Measurements from ENCODE around the gene ABHD12B. TPM values are rescaled to one million over a fixed set of nuclear protein-coding genes. Genes with fewer than 3 reads are reported as not detected.

Gene ABHD12B
- total RNA-seq (2014; rRNA removed; shearing (Covaris generic); ENCODE audit: low replicate concordance): not detected in 2 replicates

- Histone ChIP-seq H3K9me3 (ENCODE audit: low read length) (no peaks in the 10 kb centered on the region), H3K9ac (ENCODE audit: low read length) (no peak within 1 kb of the TSS), H3K4me3 (ENCODE audit: low read length) (no peak within 1 kb of the TSS), H3K27me3 (ENCODE audit: low read length) (no peaks in the 10 kb centered on the region), H4K20me1 (ENCODE audit: insufficient read depth, low read depth, low read length) (no peaks in the 10 kb centered on the region), H3K9me2 (replicated peaks; ENCODE audit: insufficient read depth, low read length) (no peaks in the 10 kb centered on the region), H3K27ac (ENCODE audit: low read length) (no peak within 1 kb of the TSS), H3K4me1 (ENCODE audit: low read length) (0 out of 2 replicates have a peak, but pooled peaks cover 5% of the 10 kb centered on the region), H2AFZ (ENCODE audit: low read length) (no peak within 1 kb of the TSS), H3K4me2 (ENCODE audit: low read depth, low read length, poor library complexity, severe bottlenecking) (no peak within 1 kb of the TSS), H3K79me2 (ENCODE audit: low read length) (no peaks in the 10 kb centered on the region), H3K36me3 (ENCODE audit: insufficient read depth, low read length) (no peaks in the 10 kb centered on the region)
- no peak for DNase-seq
Measured at GRCh38 chr14:50871914-50872732, at the start of gene ABHD12B. Gene ABHD12B (plus strand): TSS chr14:50872053. CDS start chr14:50872175, 122 bp downstream.

GRCh38 chr14:50822501-50823042 is 49.3 kb upstream of the ABHD12B start:
- H3K9me3 ChIP-seq (ENCODE audit: low read length): no peaks in the 10 kb centered on the region
- peaks cover 73% of the 10 kb centered on the region for H3K4me1 ChIP-seq (ENCODE audit: low read length)
- no peaks in the 10 kb centered on the region for H3K9me2 ChIP-seq (replicated peaks; ENCODE audit: insufficient read depth, low read length)
- no peak overlapping the region for H2AFZ ChIP-seq (ENCODE audit: low read length)
- DNase-seq: peak; percentile 83
- peaks cover 72% of the 10 kb centered on the region for H3K79me2 ChIP-seq (ENCODE audit: low read length)
- H3K27ac ChIP-seq (ENCODE audit: low read length): peak overlapping the region; percentile 92
- H3K27me3 ChIP-seq (ENCODE audit: low read length): no peaks in the 10 kb centered on the region
- peak overlapping the region; percentile 59 for H3K4me3 ChIP-seq (ENCODE audit: low read length)
- H3K36me3 ChIP-seq (ENCODE audit: insufficient read depth, low read length): peaks cover 8% of the 10 kb centered on the region
- H3K9ac ChIP-seq (ENCODE audit: low read length): peak overlapping the region; percentile 68
- H4K20me1 ChIP-seq (ENCODE audit: insufficient read depth, low read depth, low read length): peaks cover 31% of the 10 kb centered on the region
- peak overlapping the region; percentile 78 for H3K4me2 ChIP-seq (ENCODE audit: low read depth, low read length, poor library complexity, severe bottlenecking)

GRCh38 chr14:50823051-50823761 is 48.6 kb upstream of the ABHD12B start:
- peaks cover 31% of the 10 kb centered on the region for H4K20me1 ChIP-seq (ENCODE audit: insufficient read depth, low read depth, low read length)
- peak overlapping the region; percentile 78 for H3K4me2 ChIP-seq (ENCODE audit: low read depth, low read length, poor library complexity, severe bottlenecking)
- H3K27me3 ChIP-seq (ENCODE audit: low read length): no peaks in the 10 kb centered on the region
- H3K9me3 ChIP-seq (ENCODE audit: low read length): no peaks in the 10 kb centered on the region
- peak overlapping the region; percentile 68 for H3K9ac ChIP-seq (ENCODE audit: low read length)
- H3K4me1 ChIP-seq (ENCODE audit: low read length): peaks cover 77% of the 10 kb centered on the region
- H3K27ac ChIP-seq (ENCODE audit: low read length): peak overlapping the region; percentile 92
- no peaks in the 10 kb centered on the region for H3K9me2 ChIP-seq (replicated peaks; ENCODE audit: insufficient read depth, low read length)
- no peak overlapping the region for H2AFZ ChIP-seq (ENCODE audit: low read length)
- peaks cover 8% of the 10 kb centered on the region for H3K36me3 ChIP-seq (ENCODE audit: insufficient read depth, low read length)
- peak overlapping the region; percentile 59 for H3K4me3 ChIP-seq (ENCODE audit: low read length)
- DNase-seq: peak; percentile 92
- peaks cover 76% of the 10 kb centered on the region for H3K79me2 ChIP-seq (ENCODE audit: low read length)

- Histone ChIP-seq H3K79me2 (ENCODE audit: low read length) (peaks cover 76% of the 10 kb centered on the region), H2AFZ (ENCODE audit: low read length) (no peak overlapping the region), H3K4me1 (ENCODE audit: low read length) (peaks cover 85% of the 10 kb centered on the region), H3K27ac (ENCODE audit: low read length) (peak overlapping the region; percentile 92), H3K36me3 (ENCODE audit: insufficient read depth, low read length) (peaks cover 8% of the 10 kb centered on the region), H3K27me3 (ENCODE audit: low read length) (0 out of 2 replicates have a peak, but pooled peaks cover 1% of the 10 kb centered on the region), H3K9me2 (replicated peaks; ENCODE audit: insufficient read depth, low read length) (no peaks in the 10 kb centered on the region), H3K4me2 (ENCODE audit: low read depth, low read length, poor library complexity, severe bottlenecking) (peak overlapping the region; percentile 78), H3K9me3 (ENCODE audit: low read length) (no peaks in the 10 kb centered on the region), H3K4me3 (ENCODE audit: low read length) (peak overlapping the region; percentile 59), H3K9ac (ENCODE audit: low read length) (peak overlapping the region; percentile 68), H4K20me1 (ENCODE audit: insufficient read depth, low read depth, low read length) (peaks cover 39% of the 10 kb centered on the region)
- DNase-seq: peak; percentile 95
Measured at GRCh38 chr14:50823762-50824636, 47.9 kb upstream of the ABHD12B start.

- H3K27ac ChIP-seq (ENCODE audit: low read length): peak overlapping the region; percentile 92; the same call in 1 of the 2 replicates
- H2AFZ ChIP-seq (ENCODE audit: low read length): no peak overlapping the region
- H3K79me2 ChIP-seq (ENCODE audit: low read length): peaks cover 74% of the 10 kb centered on the region
- no peaks in the 10 kb centered on the region for H3K9me3 ChIP-seq (ENCODE audit: low read length)
- DNase-seq: no peak
- H3K9me2 ChIP-seq (replicated peaks; ENCODE audit: insufficient read depth, low read length): no peaks in the 10 kb centered on the region
- peaks cover 52% of the 10 kb centered on the region for H4K20me1 ChIP-seq (ENCODE audit: insufficient read depth, low read depth, low read length)
- H3K9ac ChIP-seq (ENCODE audit: low read length): no peak overlapping the region
- no peak overlapping the region for H3K4me3 ChIP-seq (ENCODE audit: low read length)
- 0 out of 2 replicates have a peak, but pooled peaks cover 6% of the 10 kb centered on the region for H3K27me3 ChIP-seq (ENCODE audit: low read length)
- H3K36me3 ChIP-seq (ENCODE audit: insufficient read depth, low read length): peaks cover 3% of the 10 kb centered on the region
- peak overlapping the region; percentile 78 for H3K4me2 ChIP-seq (ENCODE audit: low read depth, low read length, poor library complexity, severe bottlenecking)
- peaks cover 90% of the 10 kb centered on the region for H3K4me1 ChIP-seq (ENCODE audit: low read length)
Measured at GRCh38 chr14:50825307-50825706, 46.5 kb upstream of the ABHD12B start.

GRCh38 chr14:50826681-50827080 is 45.2 kb upstream of the ABHD12B start:
- no peak overlapping the region for H3K4me2 ChIP-seq (ENCODE audit: low read depth, low read length, poor library complexity, severe bottlenecking)
- no peaks in the 10 kb centered on the region for H3K9me3 ChIP-seq (ENCODE audit: low read length)
- 0 out of 2 replicates have a peak, but pooled peaks cover 6% of the 10 kb centered on the region for H3K27me3 ChIP-seq (ENCODE audit: low read length)
- peaks cover 81% of the 10 kb centered on the region for H3K4me1 ChIP-seq (ENCODE audit: low read length)
- H3K27ac ChIP-seq (ENCODE audit: low read length): no peak overlapping the region
- peaks cover 60% of the 10 kb centered on the region for H3K79me2 ChIP-seq (ENCODE audit: low read length)
- DNase-seq: no peak
- H3K9ac ChIP-seq (ENCODE audit: low read length): no peak overlapping the region
- no peak overlapping the region for H2AFZ ChIP-seq (ENCODE audit: low read length)
- H3K36me3 ChIP-seq (ENCODE audit: insufficient read depth, low read length): 0 out of 2 replicates have a peak, but pooled peaks cover 2% of the 10 kb centered on the region
- H3K4me3 ChIP-seq (ENCODE audit: low read length): no peak overlapping the region
- H3K9me2 ChIP-seq (replicated peaks; ENCODE audit: insufficient read depth, low read length): no peaks in the 10 kb centered on the region
- H4K20me1 ChIP-seq (ENCODE audit: insufficient read depth, low read depth, low read length): peaks cover 52% of the 10 kb centered on the region

- H3K4me2 ChIP-seq (ENCODE audit: low read depth, low read length, poor library complexity, severe bottlenecking): peak overlapping the region; percentile 92
- no peak overlapping the region for H3K27ac ChIP-seq (ENCODE audit: low read length)
- no peaks in the 10 kb centered on the region for H3K9me2 ChIP-seq (replicated peaks; ENCODE audit: insufficient read depth, low read length)
- H3K79me2 ChIP-seq (ENCODE audit: low read length): peaks cover 53% of the 10 kb centered on the region
- H3K4me3 ChIP-seq (ENCODE audit: low read length): peak overlapping the region; percentile 81
- peak overlapping the region; percentile 84 for H3K9ac ChIP-seq (ENCODE audit: low read length)
- DNase-seq: no peak
- 0 out of 2 replicates have a peak, but pooled peaks cover 6% of the 10 kb centered on the region for H3K27me3 ChIP-seq (ENCODE audit: low read length)
- H3K4me1 ChIP-seq (ENCODE audit: low read length): peaks cover 64% of the 10 kb centered on the region
- no peaks in the 10 kb centered on the region for H3K9me3 ChIP-seq (ENCODE audit: low read length)
- H2AFZ ChIP-seq (ENCODE audit: low read length): no peak overlapping the region
- H3K36me3 ChIP-seq (ENCODE audit: insufficient read depth, low read length): 0 out of 2 replicates have a peak, but pooled peaks cover 2% of the 10 kb centered on the region
- H4K20me1 ChIP-seq (ENCODE audit: insufficient read depth, low read depth, low read length): peaks cover 52% of the 10 kb centered on the region
Measured at GRCh38 chr14:50828721-50829488, 42.9 kb upstream of the ABHD12B start.
